Peyer's patch (tissue), 4 donors: ENCODE data around the gene SLC47A1.

Source experiments
- POLR2A ChIP-seq, 2 donors: fragments of 450-650 bp; IDR thresholded peaks; one replicate each; pipeline ENCODE4 v1.5.1; 2017; ENCODE audit warnings: antibody characterized with exemption in 2 of 2, mild to moderate bottlenecking in 2 of 2, moderate library complexity in 2 of 2
- TF ChIP-seq, protein P1 (sequence below), 6 experiments: fragments of 450-650 bp in 4 of 6; fragments of 200-600 bp in 2 of 6; sonication (generic) in 1 of 6; IDR thresholded peaks; one replicate each; pipeline ENCODE4 v1.5.1; 2017 to 2019; ENCODE audit warnings: antibody characterized with exemption in 6 of 6, mild to moderate bottlenecking in 3 of 6, moderate library complexity in 1 of 6

DNA sequence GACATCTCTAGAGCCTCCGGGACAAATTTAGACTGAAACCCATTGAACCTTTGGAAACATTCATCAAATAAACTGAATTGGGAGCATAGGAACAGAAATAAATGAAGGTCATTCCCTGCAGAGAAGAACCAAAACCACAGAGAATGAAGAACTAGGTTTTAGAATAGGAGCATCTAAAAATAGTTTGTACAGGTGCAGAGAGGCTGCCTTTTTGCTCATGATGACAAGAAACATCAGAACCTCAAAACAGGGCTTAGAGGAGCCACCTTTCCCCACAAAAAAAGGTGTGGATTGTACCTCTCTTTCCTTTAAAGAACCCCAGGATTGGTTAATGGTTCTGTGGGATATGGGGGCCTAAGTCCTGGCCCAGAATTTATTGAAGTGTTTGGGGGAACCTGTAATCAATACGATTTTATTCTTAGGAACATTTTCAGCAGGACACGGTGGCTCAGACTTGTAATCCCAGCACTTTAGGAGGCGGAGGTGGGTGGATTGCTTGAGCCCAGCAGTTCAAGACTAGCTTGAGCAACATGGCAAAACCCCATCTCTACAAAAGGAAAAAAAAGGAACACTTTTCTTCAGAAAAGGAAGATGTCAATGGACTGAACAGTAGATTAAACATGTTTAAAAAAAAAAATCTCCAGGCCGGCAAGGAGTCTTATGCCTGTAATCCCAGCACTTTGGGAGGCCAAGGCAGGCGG, 37.7 kb upstream of the SLC47A1 start:
- TF ChIP-seq, protein P1, sequence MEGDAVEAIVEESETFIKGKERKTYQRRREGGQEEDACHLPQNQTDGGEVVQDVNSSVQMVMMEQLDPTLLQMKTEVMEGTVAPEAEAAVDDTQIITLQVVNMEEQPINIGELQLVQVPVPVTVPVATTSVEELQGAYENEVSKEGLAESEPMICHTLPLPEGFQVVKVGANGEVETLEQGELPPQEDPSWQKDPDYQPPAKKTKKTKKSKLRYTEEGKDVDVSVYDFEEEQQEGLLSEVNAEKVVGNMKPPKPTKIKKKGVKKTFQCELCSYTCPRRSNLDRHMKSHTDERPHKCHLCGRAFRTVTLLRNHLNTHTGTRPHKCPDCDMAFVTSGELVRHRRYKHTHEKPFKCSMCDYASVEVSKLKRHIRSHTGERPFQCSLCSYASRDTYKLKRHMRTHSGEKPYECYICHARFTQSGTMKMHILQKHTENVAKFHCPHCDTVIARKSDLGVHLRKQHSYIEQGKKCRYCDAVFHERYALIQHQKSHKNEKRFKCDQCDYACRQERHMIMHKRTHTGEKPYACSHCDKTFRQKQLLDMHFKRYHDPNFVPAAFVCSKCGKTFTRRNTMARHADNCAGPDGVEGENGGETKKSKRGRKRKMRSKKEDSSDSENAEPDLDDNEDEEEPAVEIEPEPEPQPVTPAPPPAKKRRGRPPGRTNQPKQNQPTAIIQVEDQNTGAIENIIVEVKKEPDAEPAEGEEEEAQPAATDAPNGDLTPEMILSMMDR (IDR thresholded peaks at IDR 0.05) = no peak
- no peak for TF ChIP-seq POLR2A (IDR thresholded peaks at IDR 0.05)
